ENCODE measurements around the gene WFIKKN2.

Gene WFIKKN2

DNA sequence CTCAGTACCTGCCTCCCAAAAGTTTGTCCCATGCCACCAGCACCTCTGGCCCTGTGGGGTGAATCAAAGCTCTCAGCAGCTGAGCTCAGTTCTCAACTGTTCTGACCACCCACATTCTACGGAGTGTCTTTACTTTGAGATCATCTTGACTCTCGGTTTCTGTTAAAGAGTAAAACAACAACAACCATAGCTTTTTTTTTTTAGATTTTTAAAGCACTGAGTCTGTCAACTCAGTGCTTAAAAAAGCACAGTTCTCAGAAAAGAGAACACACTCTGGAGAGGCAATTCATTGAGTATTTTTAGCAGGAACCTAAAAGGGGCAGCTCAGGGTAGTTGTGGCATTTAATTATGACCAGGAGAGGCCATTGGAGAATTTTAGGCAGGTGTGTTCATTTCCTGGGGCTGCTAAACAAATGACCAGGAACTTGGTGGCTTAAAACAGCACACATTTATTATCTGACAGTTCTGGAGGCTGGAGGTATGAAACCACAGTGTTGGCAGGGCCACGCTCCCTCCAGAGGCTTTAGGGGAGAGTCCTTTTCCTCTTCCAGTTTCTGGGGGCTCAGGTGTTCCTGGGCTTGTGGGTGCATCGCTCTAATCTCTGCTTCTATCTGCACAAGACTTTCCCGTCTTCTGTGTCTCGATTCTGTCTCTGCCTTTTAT is 6.7 kb upstream of the WFIKKN2 start:
- TF ChIP-seq, protein P1, sequence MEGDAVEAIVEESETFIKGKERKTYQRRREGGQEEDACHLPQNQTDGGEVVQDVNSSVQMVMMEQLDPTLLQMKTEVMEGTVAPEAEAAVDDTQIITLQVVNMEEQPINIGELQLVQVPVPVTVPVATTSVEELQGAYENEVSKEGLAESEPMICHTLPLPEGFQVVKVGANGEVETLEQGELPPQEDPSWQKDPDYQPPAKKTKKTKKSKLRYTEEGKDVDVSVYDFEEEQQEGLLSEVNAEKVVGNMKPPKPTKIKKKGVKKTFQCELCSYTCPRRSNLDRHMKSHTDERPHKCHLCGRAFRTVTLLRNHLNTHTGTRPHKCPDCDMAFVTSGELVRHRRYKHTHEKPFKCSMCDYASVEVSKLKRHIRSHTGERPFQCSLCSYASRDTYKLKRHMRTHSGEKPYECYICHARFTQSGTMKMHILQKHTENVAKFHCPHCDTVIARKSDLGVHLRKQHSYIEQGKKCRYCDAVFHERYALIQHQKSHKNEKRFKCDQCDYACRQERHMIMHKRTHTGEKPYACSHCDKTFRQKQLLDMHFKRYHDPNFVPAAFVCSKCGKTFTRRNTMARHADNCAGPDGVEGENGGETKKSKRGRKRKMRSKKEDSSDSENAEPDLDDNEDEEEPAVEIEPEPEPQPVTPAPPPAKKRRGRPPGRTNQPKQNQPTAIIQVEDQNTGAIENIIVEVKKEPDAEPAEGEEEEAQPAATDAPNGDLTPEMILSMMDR (IDR thresholded peaks at IDR 0.05): no peak
- Histone ChIP-seq H3K36me3 (no peaks in the 10 kb centered on the region), H3K9me3 (no peaks in the 10 kb centered on the region), H3K27ac (no peak overlapping the region), H3K27me3 (peaks cover 16% of the 10 kb centered on the region), H3K4me3 (ENCODE audit: low read depth in 1 of 2, low read length in 1 of 2) (no peak overlapping the region), H3K4me1 (ENCODE audit: control insufficient read depth in 1 of 2, insufficient read depth in 1 of 2, low read depth in 1 of 2, low read length in 1 of 2) (no peaks in the 10 kb centered on the region)

DNA sequence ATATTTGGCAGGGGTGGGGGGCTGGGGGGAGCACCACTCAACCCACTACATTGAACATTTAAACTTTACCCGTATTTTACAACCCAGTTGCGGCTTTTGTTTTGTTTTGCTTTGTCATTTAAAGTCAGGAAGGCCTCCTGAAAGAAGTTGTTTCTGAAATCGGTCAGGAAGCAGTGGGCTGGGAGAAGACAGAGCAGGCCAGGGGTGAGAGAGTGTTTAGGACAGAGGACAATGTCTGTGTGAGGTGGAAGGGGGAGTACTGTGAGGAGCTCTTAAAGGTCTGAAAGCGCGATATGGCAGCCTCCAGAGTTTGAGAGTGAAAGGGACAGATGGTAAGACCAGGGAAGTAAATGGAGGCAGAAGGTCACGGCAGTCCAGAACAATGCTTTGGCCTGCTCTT is 6.1 kb upstream of the WFIKKN2 start:
- Histone ChIP-seq H3K27ac (no peak overlapping the region), H3K36me3 (no peaks in the 10 kb centered on the region), H3K4me3 (ENCODE audit: low read depth in 1 of 2, low read length in 1 of 2) (no peak overlapping the region), H3K27me3 (peaks cover 22% of the 10 kb centered on the region), H3K9me3 (no peaks in the 10 kb centered on the region), H3K4me1 (ENCODE audit: control insufficient read depth in 1 of 2, insufficient read depth in 1 of 2, low read depth in 1 of 2, low read length in 1 of 2) (no peaks in the 10 kb centered on the region)
- TF ChIP-seq, protein P1 (IDR thresholded peaks at IDR 0.05): no peak

DNA sequence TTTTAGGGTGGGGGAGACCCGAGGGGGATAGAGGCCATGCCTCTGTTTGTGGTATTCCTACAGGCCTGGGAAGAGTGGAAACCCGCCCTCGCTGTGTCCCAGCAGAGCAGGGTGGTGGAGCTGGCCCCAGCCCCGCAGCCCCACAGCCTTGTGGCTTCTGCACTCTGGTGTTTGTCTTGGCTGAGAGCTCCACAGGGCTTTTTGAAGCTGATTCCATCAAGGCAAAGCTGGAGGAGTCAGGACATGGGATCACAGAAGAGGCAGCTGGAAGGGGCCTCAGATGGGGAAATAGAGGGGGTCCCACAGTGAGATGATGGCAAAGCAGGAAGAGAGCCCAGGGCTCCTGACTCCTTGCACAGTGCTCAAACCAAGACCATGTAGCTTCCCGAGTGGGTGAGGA is 5.0 kb upstream of the WFIKKN2 start:
- H3K36me3 ChIP-seq: no peaks in the 10 kb centered on the region
- H3K4me3 ChIP-seq (ENCODE audit: low read depth in 1 of 2, low read length in 1 of 2): no peak overlapping the region
- TF ChIP-seq, protein P1 (IDR thresholded peaks at IDR 0.05): no peak
- no peak overlapping the region for H3K27ac ChIP-seq
- peaks cover 32% of the 10 kb centered on the region for H3K27me3 ChIP-seq
- H3K9me3 ChIP-seq: no peaks in the 10 kb centered on the region
- H3K4me1 ChIP-seq (ENCODE audit: control insufficient read depth in 1 of 2, insufficient read depth in 1 of 2, low read depth in 1 of 2, low read length in 1 of 2): no peaks in the 10 kb centered on the region

DNA sequence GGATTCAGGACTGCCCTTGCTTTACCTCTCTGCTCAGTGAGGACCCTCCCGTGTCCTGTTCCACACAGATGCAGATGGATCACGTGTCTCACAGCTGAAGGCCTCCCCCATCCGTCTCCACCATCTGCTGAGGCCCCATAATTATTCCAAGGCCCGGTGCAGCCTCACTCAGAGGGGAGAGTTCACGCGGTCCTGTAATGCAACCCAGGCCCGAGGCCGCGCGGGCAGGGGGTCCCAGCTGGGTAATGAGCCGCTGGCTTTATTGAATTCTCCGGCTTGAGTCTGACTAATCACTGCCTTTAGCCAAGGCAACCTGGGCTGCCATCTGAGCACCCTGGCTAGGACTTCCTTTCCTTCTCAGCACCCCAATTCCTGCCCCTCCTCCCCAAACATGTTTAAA is 4.4 kb upstream of the WFIKKN2 start:
- Histone ChIP-seq H3K9me3 (no peaks in the 10 kb centered on the region), H3K36me3 (no peaks in the 10 kb centered on the region), H3K27ac (no peak overlapping the region), H3K4me1 (ENCODE audit: control insufficient read depth in 1 of 2, insufficient read depth in 1 of 2, low read depth in 1 of 2, low read length in 1 of 2) (no peaks in the 10 kb centered on the region), H3K4me3 (ENCODE audit: low read depth in 1 of 2, low read length in 1 of 2) (no peak overlapping the region), H3K27me3 (peaks cover 39% of the 10 kb centered on the region)
- TF ChIP-seq, protein P1 (IDR thresholded peaks at IDR 0.05): no peak

DNA sequence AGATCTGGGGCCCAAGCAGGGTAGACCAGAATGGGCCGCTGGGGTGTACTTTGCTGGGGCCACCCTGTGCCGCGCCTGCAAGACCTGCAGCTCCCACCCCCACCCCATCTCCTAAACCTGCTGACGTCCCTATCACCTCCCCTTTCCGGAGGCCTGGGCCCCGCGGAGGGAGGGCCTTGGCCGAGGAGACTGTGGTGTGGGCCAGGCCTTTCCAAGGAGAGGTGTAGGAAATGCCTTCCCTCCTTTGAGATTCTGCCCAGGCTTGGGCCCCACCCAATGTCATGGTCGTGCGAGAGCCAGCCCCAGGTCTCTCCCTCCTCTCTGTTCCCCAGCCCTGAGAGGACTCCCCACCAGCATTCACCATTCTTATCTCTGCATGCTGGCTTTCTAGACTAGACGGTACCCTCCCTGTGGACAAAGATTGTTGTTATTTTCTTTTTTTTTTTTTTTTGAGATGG is 3.9 kb upstream of the WFIKKN2 start:
- H3K4me1 ChIP-seq (ENCODE audit: control insufficient read depth in 1 of 2, insufficient read depth in 1 of 2, low read depth in 1 of 2, low read length in 1 of 2): no peaks in the 10 kb centered on the region
- no peaks in the 10 kb centered on the region for H3K9me3 ChIP-seq
- H3K27ac ChIP-seq: no peak overlapping the region
- TF ChIP-seq, protein P1 (IDR thresholded peaks at IDR 0.05): no peak
- no peak overlapping the region for H3K4me3 ChIP-seq (ENCODE audit: low read depth in 1 of 2, low read length in 1 of 2)
- peaks cover 41% of the 10 kb centered on the region for H3K27me3 ChIP-seq
- H3K36me3 ChIP-seq: no peaks in the 10 kb centered on the region

Data from neutrophil (primary cell).